Superior temporal gyrus (tissue), 1 donor: ENCODE measurements around the gene NAIF1.
"Not testable (repeated sequence)": the region's sequence is repeated elsewhere in the genome, so short reads cannot be mapped to it uniquely, and the experiment has no call there.

Source experiments
- DNase-seq: peaks from one replicate; pipeline ENCODE4 v3.0.0-alpha.2; 2016; ENCODE audit errors: extremely low spot score

Gene NAIF1

DNA sequence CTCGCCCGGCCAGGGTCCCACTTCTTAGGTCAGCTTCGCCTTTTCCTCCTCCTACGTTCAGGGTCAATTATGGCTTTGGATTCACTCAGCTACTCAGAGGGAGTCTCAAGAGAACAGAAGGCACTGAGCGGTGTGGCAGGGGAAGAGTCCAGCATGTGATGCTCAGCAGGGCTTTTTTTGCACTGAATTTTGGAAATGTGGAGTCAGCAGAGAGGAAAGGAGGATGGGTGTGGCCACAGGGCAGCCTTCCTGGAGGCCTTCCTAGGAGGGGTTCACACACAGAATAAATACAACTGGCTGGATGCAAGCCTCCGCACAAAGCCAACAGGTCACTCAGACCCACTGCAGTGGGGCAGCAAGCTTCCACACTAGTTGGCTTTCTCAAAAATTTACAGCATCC is 4.8 kb downstream of the NAIF1 start:
- no peak for DNase-seq

DNA sequence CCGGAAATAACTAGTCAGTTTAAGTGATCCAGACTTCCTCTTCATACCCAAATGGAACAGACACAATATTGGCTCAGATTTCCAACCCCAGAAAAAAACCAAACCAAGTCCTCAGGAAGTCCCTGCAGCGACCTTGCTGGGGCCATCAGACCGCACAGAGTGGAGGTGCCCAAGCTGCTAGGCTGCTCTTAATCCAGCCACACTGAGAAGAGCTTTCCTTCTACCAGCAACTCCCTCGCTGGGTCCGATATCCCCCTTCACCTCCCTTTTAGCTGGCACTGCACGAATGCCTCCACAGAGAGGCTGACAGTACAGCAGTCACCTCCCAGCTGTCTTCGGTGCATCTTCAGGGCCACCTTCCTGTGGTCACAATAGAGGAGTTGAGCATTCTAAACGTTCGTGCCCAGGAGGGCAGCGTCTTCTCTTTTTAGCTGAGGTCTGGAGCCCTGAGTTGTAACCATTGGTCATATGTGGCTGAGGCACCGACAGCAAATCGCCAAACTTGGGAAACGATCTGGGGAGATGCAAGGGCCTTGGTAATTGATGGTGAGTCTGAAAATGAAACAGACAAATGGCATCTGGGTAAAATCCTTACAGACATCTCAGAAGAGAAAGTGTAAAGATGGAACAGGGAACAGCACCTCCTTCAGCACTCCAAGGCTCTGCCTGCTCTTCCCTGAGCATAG is 5.7 kb downstream of the NAIF1 start:
- DNase-seq = no peak

DNA sequence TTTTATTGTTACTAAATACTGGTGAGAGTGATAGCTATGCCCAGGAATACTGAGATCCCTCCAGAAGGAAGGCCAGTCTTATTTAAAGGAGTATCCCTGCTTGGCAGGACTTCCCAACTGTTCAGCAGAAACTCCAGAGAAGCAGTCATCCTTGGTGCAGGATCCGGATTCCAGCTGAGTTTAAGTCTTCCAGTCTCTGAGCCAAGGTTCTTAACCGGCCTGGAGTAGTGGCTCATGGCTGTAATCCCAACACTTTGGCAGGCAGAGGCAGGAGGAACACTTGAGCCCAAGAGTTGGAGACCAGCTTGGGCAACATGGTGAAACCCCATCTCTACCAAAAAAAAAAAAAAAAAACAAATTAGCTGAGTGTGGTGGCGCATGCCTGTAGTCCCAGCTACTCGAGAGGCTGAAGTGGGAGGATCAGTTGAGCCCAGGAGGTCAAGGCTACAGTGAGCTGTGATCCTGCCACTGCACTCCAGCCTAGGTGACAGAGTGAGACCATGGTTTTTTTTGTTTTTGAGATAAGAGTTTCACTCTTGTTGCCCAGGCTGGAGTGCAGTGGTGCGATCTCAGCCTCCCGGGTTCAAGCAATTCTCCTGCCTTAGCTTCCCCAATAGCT is 7.6 kb downstream of the NAIF1 start:
- DNase-seq = no peak

DNA sequence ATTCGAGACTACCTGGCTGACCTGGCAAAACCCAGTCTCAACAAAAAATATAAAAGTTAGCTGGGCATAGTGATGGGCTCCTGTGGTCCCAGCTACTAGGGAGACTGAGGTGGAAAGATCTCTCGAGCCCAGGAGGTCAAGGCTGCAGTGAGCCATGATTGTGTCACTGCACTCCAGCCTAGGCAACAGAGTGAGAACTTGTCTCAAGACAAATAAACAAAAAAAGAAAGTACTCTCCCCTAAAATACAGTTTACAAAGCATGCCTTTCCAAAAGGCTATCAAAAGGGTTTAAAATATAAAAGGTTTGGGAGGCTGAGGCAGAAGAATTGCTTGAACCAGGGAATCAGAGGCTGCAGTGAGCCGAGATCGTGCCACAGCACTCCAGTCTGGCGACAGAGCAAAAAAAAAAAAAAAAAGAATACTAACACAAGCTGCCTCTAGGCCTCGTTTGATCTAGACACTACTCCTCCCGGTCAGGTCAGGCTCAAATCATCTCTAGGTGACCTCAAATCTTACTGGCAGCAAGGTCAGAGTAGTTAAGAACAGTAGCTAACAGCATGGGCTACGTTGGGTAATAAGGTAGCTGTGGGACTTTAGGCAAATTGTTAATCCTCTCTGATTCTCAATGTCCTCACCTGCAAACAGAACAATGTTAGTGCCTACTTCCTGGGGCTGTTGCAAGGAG is 9.3 kb downstream of the NAIF1 start:
- DNase-seq = no peak

DNA sequence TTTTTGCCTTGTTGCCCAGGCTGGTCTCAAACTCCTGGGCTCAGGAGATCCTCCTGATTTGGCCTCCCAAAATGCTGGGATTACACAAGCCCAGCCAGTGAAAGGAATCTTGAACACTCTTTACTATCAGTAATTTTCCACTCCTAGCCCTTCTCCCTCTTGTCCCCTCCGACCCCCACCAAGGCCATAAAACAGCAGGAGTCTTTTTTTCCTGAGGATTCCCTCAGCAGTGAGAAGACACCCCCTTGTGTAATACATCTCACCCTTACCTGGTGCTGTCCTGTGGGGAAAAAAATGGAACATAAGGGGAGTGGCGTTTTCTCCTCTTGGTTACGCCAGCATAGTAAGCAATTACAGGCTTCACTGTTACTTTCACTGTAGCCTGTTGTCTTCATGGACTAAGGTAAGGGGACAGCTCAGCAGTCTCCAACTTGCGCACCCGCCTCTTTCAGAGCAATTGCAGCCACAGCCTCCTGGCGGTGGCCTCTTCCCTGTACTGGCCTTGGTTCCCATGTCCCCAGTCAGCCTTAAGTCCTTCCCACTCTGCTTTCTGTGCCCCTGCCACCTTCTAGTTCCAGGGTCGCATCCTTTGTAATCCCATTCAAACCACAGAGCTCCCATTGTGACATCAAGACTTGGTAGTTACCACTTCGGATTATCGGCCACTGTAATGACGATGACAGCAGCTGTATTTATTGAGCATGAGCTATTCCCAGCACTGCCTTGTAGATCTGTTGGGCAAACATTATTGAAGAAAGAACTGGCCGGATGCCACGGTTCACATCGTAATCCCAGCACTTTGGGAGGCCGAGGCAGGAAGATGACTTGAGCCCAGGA is 10.0 kb downstream of the NAIF1 start:
- DNase-seq = no peak

DNA sequence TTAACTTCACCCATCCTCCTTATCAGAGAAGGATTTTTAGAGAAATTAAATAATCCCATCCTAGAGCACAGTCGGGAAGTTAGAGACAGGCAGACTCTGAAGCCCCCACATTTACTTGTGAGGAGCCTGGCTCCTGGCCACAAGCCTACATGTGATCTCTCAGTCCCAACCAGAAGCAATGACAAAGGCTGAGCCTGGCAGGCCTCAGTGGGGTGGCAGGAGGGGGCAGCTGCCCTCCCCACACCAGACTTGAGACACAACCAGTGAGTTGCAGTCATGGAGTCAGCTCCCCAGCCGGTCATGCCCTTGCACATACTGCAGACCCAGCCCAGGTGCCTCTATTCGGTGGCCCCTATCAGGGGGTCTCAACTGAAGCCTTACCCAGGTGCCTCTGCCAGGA is 11.0 kb downstream of the NAIF1 start:
- DNase-seq = no peak

DNA sequence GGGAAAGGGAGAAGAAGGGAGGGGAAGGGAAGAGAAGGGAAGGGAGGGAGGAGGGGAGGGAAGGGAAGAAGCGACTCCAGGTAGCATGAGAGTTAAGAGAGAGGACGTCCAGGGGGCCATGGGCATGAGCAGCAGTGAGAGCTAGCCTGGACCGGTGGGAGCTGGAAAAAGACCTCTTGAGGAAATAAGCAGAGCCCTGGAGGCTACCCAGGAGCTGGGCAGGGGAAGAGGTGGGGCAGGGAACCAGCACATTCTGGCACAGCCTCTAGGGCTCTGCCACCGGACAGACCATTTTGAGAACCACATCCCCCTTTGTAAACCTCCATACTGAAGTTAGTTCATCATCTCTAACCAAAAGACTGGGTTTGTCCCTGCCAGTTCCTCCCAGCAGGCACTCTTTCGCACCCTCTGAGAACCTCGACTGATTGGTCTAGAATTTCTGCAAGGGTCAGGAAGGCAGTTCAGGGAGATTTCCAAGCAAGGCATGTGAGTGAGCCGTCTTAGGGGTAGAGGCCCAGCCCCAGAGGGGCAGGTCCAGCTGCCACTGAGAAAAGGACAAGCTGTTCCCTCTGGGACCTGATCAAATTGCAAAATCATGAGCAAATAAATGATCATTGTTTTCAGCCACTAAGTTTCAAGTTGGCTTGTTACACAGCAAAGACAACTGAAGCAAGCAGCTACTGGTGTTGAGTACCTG is 11.6 kb downstream of the NAIF1 start:
- peak; percentile 27 for DNase-seq

DNA sequence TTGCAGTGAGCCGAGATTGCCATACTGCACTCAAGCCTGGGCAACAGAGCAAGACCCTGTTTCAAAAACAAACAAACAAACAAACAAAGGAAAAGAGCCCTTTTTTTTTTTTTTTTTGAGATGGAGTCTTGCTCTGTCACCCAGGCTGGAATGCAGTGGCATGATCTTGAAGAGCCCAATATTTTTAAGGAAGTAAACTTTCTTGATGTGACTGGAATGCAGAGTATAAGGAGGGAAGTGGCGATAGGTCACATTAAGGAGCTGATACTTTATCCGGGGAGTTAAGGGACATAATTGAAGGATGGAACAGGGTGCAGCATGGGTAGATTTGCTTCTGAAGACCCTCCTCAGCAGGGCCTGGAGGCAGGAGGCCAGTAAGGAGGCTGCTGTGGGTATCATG is 13.0 kb downstream of the NAIF1 start:
- no peak for DNase-seq

DNA sequence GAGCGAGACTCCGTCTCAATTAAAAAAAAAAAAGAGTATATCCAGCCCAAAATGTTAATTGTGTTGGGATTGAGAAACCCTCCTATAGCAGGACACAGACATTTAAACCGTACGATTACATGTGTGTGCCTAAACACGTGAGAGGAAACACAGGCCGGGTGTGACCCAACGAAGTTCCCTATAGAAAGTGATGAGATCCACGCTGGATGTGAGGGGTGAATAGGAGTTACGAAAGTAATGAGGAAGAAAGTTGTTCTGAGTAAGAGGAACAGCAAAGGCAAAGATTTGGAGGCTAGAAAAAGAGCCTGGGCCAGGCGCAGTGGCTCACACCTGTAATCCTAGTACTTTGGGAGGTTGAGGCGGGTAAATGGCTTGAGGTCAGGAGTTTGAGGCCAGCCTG is 13.6 kb downstream of the NAIF1 start:
- DNase-seq = peak; percentile 18

DNA sequence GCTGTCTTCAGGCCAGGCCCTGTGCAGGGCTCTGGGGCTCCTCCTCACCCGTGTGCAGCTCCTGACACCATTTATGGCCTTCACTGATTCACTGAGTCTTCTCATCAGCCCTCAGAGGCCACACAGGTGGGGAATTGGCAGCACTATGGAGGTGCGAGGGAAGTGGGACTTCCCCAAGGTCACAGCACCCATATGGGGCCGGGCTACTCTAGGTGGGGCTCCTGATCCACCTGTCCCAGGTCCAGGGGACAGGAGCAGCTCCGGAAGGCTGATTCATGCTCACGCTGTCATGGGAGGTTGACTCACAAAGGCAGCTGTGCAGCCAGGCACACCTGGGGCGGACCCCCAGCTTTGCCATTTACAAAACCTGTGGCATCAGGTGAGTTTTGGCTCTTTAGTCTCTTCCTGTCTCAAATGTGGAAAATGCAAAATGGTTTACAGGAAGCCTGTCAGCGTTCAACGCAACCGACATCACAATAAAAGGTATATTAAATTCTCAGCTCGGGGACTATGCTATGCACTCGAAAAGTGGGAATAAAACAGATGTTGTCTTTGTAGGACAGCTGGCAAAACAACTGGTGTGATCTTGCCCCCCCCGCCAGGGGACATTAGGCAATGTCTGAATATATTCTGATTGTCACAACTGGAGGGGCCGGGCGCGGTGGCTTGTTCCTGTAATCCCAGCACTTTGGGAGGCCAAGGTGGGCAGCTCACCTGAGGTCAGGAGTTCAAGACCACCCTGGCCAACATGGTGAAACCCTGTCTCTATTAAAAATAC is 15.0 kb downstream of the NAIF1 start:
- no peak for DNase-seq

DNA sequence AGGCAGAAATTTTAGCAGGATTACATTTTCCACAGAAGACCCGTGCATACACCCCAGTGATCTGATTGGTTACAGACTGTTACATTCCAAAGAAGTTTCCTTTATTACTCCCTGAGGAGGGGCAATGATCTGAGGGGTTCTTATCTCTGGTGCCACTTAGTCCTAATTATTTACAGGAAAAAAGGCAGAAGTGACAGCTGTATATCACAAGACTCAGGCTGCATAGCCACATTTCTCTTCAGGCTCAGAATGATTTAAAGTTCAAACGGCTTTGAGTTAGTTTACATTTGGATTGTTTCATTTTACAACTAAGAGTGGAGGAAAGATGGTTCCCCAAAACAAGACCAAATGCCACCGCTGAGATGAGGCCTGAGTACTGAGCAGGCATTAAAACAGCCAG is 17.3 kb downstream of the NAIF1 start:
- no peak for DNase-seq

DNA sequence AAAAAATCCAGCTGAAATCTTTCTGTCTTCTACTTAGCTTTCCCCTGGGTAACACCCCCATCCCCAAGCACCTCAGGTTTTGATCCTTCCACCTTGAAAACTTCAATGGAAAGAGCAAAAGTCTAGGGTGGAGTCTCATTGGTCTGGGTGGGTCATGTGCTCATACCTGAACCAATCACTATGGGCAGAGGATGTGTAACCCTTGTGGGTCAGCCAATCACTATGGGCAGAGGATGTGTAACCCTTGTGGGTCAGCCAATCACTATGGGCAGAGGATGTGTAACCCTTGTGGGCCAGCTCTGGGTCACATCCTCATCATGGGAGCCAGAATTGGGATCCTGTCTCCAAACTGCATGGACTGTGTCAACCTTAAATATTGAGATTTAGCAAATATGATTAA is 18.5 kb downstream of the NAIF1 start:
- no peak for DNase-seq

DNA sequence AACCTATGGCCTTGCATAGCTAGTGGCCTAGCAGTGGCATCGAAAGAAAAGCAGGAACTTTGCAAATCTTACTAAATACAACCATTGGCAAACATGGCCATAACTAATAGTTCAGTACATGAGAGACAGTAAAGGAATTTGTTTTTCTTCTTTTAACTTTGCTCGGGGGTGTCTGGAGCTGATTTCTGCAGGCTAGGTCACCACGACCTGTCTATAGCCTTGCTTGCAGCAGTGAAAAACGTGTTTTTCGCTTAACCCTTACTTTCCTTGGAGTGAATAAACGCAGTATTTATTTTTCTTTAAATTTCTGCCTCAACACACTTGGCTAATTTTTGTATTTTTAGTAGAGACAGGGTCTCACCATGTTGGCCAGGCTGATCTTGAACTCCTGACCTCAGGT is 19.9 kb downstream of the NAIF1 start:
- DNase-seq = no peak

DNA sequence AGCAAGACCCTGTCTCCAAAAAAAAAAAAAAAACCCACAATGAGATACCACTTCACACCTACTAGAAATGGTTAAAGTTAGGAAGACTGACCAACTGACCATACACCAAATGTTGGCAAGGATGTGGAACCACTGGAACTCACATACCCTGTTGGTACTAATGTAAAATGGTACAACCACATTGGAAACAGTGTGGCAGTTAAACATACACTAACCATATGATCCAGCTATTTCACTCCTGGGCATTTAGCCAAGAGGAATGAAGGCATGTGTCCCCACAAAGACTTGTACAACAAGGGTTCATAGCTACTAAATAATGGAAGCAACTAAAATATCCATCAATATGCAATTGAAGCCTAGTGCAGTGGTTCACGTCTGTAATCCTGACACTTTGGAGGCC is 21.3 kb downstream of the NAIF1 start:
- DNase-seq = no peak

DNA sequence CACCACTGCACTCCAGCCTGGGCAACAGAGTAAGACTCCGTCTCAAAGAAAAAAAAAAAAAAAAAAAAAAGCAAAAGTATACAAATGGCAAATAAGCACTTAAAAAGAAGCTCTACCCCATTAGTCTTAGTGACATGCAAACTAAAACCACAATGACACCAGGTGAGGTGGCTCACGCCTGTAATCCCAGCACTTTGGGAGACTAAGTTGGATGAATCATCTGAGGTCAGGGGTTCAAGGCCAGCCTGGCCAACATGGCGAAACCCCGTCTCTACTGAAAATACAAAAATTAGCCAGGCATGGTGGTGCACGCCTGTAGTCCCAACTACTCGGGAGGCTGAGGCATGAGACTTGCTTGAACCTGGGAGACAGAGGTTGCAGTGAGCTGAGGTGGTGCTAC is 21.7 kb downstream of the NAIF1 start:
- not testable (repeated sequence) for DNase-seq

DNA sequence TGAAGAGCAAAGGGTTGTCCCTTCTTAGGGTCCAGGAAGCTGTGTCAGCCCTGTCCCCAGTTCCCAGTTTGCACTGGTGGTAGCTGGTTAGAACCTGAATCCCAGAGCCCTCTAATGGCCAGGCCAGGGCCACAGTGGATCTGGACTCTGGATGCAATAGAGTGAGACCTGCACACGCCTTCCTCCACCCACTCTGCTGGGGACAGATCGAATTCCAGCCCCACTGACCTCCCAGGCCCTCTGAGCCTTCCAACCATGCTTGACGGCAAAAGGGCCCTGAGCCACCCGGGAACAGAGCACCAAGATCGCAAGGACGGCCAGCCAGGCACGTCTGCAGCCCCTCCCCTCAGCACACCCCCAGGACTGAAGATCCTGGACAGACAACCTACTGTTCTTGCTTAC is 23.7 kb downstream of the NAIF1 start:
- no peak for DNase-seq

DNA sequence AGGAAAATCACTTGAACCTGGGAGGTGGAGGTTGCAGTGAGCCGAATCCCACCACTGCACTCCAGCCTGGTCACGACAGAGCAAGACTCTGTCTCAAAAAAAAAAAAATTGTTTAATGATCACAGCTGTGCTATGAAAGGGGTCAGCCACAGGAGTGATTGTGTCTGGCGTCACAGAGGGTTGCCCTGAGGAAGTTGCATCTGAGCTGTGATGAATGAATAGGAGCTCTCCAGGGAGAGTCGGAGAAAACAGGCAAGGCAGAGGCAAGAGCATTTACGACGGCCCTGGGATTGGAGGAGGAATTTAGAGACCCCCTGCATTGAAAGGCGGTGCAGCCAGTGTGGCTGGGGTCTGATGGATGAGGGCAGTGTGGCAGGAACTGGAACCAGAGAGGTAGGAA is 25.1 kb downstream of the NAIF1 start:
- no peak for DNase-seq

DNA sequence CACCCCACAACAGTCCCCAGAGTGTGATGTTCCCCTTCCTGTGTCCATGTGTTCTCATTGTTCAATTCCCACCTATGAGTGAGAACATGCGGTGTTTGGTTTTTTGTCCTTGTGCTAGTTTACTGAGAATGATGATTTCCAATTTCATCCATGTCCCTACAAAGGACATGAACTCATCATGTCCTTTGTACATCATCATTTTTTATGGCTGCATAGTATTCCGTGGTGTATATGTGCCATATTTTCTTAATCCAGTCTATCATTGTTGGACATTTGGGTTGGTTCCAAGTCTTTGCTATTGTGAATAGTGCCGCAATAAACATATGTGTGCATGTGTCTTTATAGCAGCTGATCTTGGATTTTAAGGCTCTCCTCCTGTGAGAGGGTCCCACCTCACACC is 26.3 kb downstream of the NAIF1 start:
- DNase-seq = not testable (repeated sequence)

DNA sequence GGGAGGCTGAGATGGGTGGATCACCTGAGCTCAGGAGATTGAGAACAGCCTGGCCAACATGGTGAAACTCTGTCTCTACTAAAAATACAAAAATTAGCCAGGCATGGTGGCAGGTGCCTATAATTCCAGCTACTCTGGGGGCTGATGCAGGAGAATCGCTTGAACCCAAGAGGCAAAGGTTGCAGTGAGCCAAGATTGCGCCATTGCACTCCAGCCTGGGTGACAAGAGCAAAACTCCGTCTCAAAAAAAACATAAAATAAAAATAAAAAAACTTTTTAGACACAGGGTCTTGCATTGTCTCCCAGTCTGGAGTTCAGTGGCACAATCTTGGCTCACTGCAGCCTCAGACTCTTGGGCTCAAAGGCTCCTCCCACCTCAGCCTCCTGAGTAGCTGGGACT is 30.6 kb downstream of the NAIF1 start:
- not testable (repeated sequence) for DNase-seq

DNA sequence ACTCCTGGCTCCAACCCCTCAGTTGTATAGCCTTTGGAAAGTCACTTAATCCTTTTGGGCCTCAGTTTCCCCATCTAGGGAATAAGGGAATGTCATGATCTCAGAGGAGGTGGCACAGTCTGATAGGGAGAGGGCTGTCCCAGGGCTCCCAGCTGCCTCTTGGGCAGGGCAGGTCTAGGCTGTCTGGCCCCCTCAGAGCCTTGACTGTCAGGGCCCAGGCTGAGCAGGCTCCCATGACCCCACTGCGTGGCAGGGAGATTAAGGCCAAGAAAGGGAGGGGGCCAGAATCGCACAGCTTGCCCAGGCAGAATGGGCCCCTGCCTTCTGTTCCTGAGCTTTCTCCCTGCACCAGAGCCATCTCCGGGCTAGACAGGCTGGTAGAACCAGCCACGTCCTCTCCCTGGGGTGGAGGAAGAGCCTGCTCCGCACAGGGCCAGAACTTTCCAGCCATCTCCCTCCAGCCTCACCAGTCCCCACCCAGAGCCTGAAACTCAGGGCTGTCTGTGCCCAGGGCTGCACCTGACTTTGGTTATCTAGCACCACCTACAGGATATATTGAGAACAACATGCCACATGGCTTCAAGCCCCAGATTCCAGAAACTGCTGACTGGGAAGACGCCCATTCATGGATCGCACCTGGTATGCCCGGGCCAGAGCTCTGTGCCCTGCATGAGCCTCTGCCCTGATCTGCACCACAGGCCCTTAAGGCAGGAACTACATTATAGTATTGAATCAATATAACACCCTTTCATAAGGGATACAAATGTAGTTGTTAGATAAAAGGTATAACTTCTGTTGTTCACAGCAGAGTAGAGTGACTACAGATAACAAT is 32.1 kb downstream of the NAIF1 start:
- DNase-seq = peak; percentile 93
